Stimulated activated CD4-positive, alpha-beta T cell treated with anti-CD3 and anti-CD28 coated beads, Interleukin-12 subunit alpha, Interleukin-12 subunit beta, amount 100 ng/mL, for 24 hours (primary cell): ENCODE measurements around the gene CRYBB2.
"Not testable (repeated sequence)": the region's sequence is repeated elsewhere in the genome, so short reads cannot be mapped to it uniquely, and the experiment has no call there.

ENCODE experiments used
- DNase-seq, 2 experiments: peaks; one replicate each; pipeline ENCODE4 v3.0.0-alpha.2; 2020; ENCODE audit warnings: low read depth in 2 of 2

CRYBB2 gene, protein sequence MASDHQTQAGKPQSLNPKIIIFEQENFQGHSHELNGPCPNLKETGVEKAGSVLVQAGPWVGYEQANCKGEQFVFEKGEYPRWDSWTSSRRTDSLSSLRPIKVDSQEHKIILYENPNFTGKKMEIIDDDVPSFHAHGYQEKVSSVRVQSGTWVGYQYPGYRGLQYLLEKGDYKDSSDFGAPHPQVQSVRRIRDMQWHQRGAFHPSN

GRCh38 chr22:25219211-25219689, at the start of gene CRYBB2:
CRYBB2 (plus strand) TSS chr22:25219639; CDS start chr22:25221430, 1,791 bp downstream.
- no peak for DNase-seq

- DNase-seq = no peak
Observed at GRCh38 chr22:25170426-25170980, 48.9 kb upstream of the CRYBB2 start.

- DNase-seq = peak in 1 of 2 experiments; percentile 3
Observed at GRCh38 chr22:25172153-25172552, 47.3 kb upstream of the CRYBB2 start.

DNA sequence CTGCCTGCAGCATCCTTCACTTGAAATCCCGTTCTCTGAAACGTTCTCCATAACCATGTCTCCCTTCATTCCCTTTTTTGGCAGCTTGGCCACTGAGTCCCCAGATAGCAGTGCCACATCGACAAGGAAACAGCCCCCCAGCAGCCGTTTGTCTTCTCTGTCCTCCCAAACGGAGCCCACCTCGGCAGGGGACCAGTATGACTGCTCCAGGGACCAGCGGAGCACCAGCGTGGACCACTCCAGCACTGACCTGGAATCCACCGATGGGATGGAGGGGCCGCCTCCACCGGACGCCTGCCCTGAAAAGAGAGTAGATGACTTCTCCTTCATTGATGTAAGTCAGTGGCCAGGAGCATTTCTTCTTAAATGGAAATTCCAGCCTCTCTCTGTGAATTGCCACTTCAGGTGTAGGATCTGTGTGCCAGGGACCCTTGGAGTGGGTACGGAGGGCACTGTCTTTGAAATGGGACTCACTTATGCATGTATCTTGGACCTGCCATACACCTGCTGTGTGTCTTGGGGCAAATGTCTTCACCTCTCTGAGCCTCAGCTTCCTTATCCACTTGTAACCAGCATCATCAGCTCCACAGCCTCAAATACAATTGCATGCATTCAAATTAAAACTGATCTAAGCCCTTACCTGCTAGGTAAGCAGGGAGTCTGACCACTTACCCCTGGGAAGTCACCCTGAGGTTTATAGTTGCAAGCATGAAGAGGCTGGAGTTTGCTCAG, 45.1 kb upstream of the CRYBB2 start:
- DNase-seq = no peak

GRCh38 chr22:25174888-25175411, 44.5 kb upstream of the CRYBB2 start:
- no peak for DNase-seq

DNA sequence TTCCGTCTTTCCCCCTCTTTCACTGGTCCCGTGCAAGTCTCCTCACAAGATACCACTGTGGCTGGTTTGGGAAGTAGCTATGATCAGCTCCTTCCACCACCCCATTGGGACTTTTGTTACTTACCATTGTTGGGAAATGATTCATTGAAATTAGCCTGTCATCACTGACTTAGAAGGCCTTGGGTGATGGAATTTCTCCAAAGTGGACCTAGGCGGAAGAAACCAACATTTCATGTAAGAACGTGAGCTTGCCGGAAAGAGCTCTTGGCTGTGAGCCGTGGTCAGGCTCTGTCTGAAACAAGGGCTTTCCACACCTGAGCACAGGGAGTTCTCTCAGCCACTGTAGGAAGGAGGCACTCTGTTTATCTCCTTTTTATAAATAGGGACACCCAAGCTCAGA, 43.3 kb upstream of the CRYBB2 start:
- DNase-seq = no peak

DNA sequence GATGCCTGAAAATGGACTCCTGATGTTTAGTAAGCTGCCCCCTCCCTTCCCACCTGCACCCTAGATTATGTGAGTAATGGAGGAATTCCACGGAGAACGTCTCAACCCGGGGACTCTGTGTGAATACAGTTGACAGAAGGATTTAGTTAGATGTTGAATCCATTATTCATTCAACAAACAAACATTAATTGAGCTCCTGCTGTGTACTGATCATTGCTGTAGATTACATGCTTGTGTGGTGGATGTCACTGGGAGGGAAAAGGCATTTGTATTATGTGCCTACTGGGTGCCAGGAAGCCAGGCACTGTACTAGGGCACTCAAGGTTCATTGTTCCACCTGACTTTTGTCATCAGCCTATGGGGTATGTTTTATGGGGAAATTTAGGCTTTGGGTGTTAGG, 42.6 kb upstream of the CRYBB2 start:
- no peak for DNase-seq

- no peak for DNase-seq
Observed at GRCh38 chr22:25177226-25177625, 42.2 kb upstream of the CRYBB2 start.

DNA sequence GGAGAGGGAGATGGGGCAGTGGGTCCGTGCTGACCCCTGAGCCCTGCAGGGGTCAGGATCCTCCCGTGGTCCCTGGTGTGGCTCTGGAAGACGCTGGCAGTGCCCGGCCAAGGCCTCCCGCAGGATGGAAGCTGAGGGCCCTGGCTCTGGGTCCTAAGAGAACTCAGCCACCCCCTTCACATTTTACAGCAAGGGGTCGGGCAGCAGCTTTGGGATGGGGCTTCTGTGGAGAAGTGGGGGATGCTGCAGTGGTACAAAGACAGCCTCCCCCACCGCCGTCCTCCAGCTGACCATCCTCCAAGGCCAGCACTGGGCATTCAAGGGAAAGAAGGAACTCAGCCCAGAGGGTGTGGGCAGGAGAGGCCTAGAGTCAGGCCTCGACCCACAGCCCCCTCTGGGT, 41.5 kb upstream of the CRYBB2 start:
- DNase-seq = no peak

- not testable (repeated sequence) for DNase-seq
Observed at GRCh38 chr22:25178348-25178747, 41.1 kb upstream of the CRYBB2 start.

GRCh38 chr22:25178869-25179631, 40.4 kb upstream of the CRYBB2 start:
- not testable (repeated sequence) for DNase-seq

- DNase-seq = no peak
Observed at GRCh38 chr22:25182131-25183110, 37.0 kb upstream of the CRYBB2 start.

- DNase-seq = no peak
Observed at GRCh38 chr22:25183949-25184619, 35.4 kb upstream of the CRYBB2 start.

DNA sequence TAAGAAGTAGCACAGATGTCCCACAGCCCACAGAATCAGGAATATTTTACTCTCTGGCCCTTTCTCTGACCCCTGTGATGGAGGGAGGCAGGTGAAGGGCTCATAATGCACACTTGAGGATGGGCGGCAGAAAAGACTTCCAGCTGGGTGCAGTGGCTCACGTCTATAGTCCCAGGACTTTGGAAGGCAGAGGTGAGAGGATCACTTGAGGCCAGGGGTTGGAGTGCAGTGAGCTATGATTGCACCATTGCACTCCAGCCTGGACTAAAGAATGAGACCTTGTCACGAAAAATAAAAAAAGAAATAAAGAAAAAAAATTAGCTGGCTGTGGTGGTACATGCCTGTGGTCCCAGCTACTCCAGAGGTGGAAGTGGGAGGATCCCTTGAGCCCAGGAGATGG, 33.3 kb upstream of the CRYBB2 start:
- no peak for DNase-seq

DNA sequence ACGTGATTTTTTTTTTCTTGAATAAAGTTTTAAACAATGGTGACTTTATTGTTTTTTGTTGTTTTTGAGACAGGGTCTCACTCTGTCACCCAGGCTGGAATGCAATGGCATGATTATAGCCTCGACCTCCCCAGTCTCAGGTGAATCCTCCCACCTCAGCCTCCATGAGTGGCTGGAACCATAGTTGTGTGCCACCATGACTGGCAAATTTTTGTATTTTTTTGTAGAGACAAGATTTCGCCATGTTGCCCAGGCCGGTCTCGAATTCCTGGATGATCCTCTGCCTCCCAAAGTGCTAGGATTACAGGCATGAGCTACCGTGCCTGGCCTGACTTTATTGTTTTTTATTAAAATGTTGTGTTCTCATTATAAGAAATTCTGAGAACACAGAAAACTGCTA, 32.0 kb upstream of the CRYBB2 start:
- no peak for DNase-seq

DNA sequence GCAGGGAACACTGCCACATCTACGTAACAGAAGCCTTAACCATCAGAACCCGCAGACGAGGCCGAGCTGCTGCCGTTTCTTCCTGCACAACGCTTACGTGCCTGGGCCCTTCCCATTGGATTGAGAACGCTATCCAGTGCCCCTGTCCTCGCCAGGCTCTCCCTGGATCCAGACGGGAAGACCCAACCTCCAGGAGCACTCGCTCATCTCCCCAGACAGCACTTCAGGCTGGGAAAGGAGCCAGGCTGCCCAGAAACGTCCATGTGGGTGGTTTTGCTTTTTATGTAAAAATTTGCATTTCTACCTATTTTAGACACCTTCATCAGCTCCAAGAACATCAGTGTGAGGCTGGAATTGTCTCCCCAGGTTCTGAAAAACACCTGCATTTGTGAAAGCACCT, 27.0 kb upstream of the CRYBB2 start:
- DNase-seq = no peak

DNA sequence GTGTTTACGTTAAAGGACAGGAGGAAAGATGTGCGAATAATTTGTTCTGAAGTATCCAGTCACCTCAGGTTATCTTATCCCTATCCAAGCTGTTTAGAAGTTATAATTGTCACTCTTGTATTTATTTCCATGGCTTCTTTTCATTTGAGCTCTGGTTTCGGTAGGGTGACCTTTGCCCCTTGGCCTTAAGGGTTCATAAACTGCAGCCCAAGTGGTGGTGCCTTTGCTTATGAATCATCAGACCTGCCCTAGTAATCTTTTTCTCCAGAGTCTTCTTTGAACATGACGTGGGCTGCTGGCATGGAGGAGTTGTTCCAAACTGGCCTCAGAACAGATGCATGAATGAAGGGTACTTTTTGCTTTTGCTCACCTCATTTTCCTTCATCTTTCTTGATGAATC, 26.3 kb upstream of the CRYBB2 start:
- no peak for DNase-seq

GRCh38 chr22:25193548-25193947, 25.9 kb upstream of the CRYBB2 start:
- no peak for DNase-seq

GRCh38 chr22:25196326-25196725, 23.1 kb upstream of the CRYBB2 start:
- no peak for DNase-seq

DNA sequence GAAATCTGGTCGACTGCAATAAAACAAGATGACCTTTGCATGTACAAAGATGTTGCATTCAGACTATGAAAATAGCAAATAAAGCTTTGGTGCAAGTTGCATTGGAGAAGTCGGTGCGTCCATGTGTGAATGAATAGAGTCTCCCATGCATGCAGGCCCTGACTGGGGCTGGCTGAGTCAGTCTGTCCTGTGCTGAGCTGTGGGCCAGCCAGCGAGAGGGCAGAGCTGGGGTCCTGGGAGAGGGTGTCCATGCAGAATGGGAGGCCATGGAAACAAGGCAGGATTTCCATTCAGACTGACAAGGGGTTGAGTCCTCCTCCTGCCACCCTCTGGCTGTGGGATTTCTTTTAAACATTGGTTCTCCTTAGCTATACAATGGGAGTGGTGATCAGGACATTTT, 22.1 kb upstream of the CRYBB2 start:
- DNase-seq = no peak
